Measurements from ENCODE around the gene RUNX2.

Gene RUNX2

GRCh38 chr6:45591890-45592289, 263.8 kb downstream of the RUNX2 start:
- Histone ChIP-seq H3K14ac (ENCODE audit: low read length) (no peak overlapping the region), H3K18ac (ENCODE audit: low read length) (no peak overlapping the region)
- 100% methylated on average over 1 of the region's 5 CpGs for WGBS (ENCODE audit: extremely low coverage, insufficient coverage, insufficient read length)

GRCh38 chr6:45592991-45593390, 264.9 kb downstream of the RUNX2 start:
- H2BK12ac ChIP-seq (ENCODE audit: low read length): no peak overlapping the region
- no peak overlapping the region for H4K8ac ChIP-seq (ENCODE audit: low read depth, low read length)
- no peak overlapping the region for H3K14ac ChIP-seq (ENCODE audit: low read length)
- peaks cover 2% of the 10 kb centered on the region for H3K79me1 ChIP-seq (ENCODE audit: low read length)
- no peaks in the 10 kb centered on the region for H3K79me2 ChIP-seq (ENCODE audit: control insufficient read depth, insufficient read depth, low read length, poor library complexity)
- no peak overlapping the region for H2AFZ ChIP-seq (ENCODE audit: insufficient read depth, low read length, poor library complexity)
- H4K12ac ChIP-seq (ENCODE audit: low read depth, low read length): no peak overlapping the region
- WGBS (ENCODE audit: extremely low coverage, insufficient coverage, insufficient read length): no CpG with 5 or more reads among the region's 2 CpGs
- H3K23ac ChIP-seq (ENCODE audit: low read length): no peak overlapping the region
- H3K36me3 ChIP-seq (ENCODE audit: control insufficient read depth in 1 of 2, insufficient read depth in 2 of 2, low read length in 2 of 2): no peaks in the 10 kb centered on the region
- no peaks in the 10 kb centered on the region for H3K27me3 ChIP-seq (ENCODE audit: insufficient read depth, low read length)
- no peaks in the 10 kb centered on the region for H3K9me3 ChIP-seq (ENCODE audit: insufficient read depth, low read depth, low read length)
- H2BK5ac ChIP-seq (ENCODE audit: low read depth, low read length, poor library complexity): no peak overlapping the region
- H3K27ac ChIP-seq (ENCODE audit: low read depth, low read length): no peak overlapping the region
- peaks cover 2 to 5% of the 10 kb centered on the region in 2 experiments for H3K4me1 ChIP-seq (ENCODE audit: control insufficient read depth in 1 of 2, insufficient read depth in 2 of 2, low read length in 2 of 2)
- no peak overlapping the region for H3K4me2 ChIP-seq (ENCODE audit: low read length)
- DNase-seq: no peak
- no peak overlapping the region for H3K9ac ChIP-seq (ENCODE audit: low read length)
- H3K18ac ChIP-seq (ENCODE audit: low read length): no peak overlapping the region
- no peak overlapping the region for H2AK5ac ChIP-seq (ENCODE audit: low read length)
- H2BK120ac ChIP-seq (ENCODE audit: insufficient read depth, low read length, poor library complexity): no peak overlapping the region
- H3K4ac ChIP-seq (ENCODE audit: low read depth, low read length): no peak overlapping the region
- H3K4me3 ChIP-seq (ENCODE audit: low read depth, low read length): no peak overlapping the region
- no peak overlapping the region for H4K91ac ChIP-seq (ENCODE audit: low read depth, low read length)

More at GRCh38 chr6:45591890-45592289, 263.8 kb downstream of the RUNX2 start:
- no peak overlapping the region for H2BK5ac ChIP-seq (ENCODE audit: low read depth, low read length, poor library complexity)
- no peaks in the 10 kb centered on the region for H3K79me2 ChIP-seq (ENCODE audit: control insufficient read depth, insufficient read depth, low read length, poor library complexity)
- no peak overlapping the region for H2AFZ ChIP-seq (ENCODE audit: insufficient read depth, low read length, poor library complexity)
- H3K9ac ChIP-seq (ENCODE audit: low read length): no peak overlapping the region
- H3K79me1 ChIP-seq (ENCODE audit: low read length): peaks cover 2% of the 10 kb centered on the region
- no peaks in the 10 kb centered on the region for H3K27me3 ChIP-seq (ENCODE audit: insufficient read depth, low read length)
- DNase-seq: no peak
- no peak overlapping the region for H2BK120ac ChIP-seq (ENCODE audit: insufficient read depth, low read length, poor library complexity)
- no peak overlapping the region for H3K4me2 ChIP-seq (ENCODE audit: low read length)
- H3K36me3 ChIP-seq (ENCODE audit: control insufficient read depth in 1 of 2, insufficient read depth in 2 of 2, low read length in 2 of 2): no peaks in the 10 kb centered on the region
- H3K4ac ChIP-seq (ENCODE audit: low read depth, low read length): no peak overlapping the region
- no peak overlapping the region for H3K23ac ChIP-seq (ENCODE audit: low read length)
- no peaks in the 10 kb centered on the region for H3K9me3 ChIP-seq (ENCODE audit: insufficient read depth, low read depth, low read length)
- no peak overlapping the region for H2BK12ac ChIP-seq (ENCODE audit: low read length)
- peaks cover 2 to 5% of the 10 kb centered on the region in 2 experiments for H3K4me1 ChIP-seq (ENCODE audit: control insufficient read depth in 1 of 2, insufficient read depth in 2 of 2, low read length in 2 of 2)
- no peak overlapping the region for H4K12ac ChIP-seq (ENCODE audit: low read depth, low read length)
- no peak overlapping the region for H3K4me3 ChIP-seq (ENCODE audit: low read depth, low read length)
- H2AK5ac ChIP-seq (ENCODE audit: low read length): no peak overlapping the region
- H3K27ac ChIP-seq (ENCODE audit: low read depth, low read length): no peak overlapping the region
- H4K8ac ChIP-seq (ENCODE audit: low read depth, low read length): no peak overlapping the region
- H4K91ac ChIP-seq (ENCODE audit: low read depth, low read length): no peak overlapping the region

GRCh38 chr6:45595010-45595851, 267.1 kb downstream of the RUNX2 start:
- Histone ChIP-seq H2BK5ac (ENCODE audit: low read depth, low read length, poor library complexity) (no peak overlapping the region), H4K91ac (ENCODE audit: low read depth, low read length) (no peak overlapping the region), H3K36me3 (ENCODE audit: control insufficient read depth in 1 of 2, insufficient read depth in 2 of 2, low read length in 2 of 2) (no peaks in the 10 kb centered on the region), H2BK120ac (ENCODE audit: insufficient read depth, low read length, poor library complexity) (no peak overlapping the region), H3K14ac (ENCODE audit: low read length) (no peak overlapping the region), H3K4me3 (ENCODE audit: low read depth, low read length) (no peak overlapping the region), H4K8ac (ENCODE audit: low read depth, low read length) (no peak overlapping the region), H4K12ac (ENCODE audit: low read depth, low read length) (no peak overlapping the region), H3K79me1 (ENCODE audit: low read length) (peaks cover 2% of the 10 kb centered on the region), H3K27ac (ENCODE audit: low read depth, low read length) (no peak overlapping the region), H3K23ac (ENCODE audit: low read length) (no peak overlapping the region), H2AK5ac (ENCODE audit: low read length) (no peak overlapping the region), H2AFZ (ENCODE audit: insufficient read depth, low read length, poor library complexity) (no peak overlapping the region), H3K9me3 (ENCODE audit: insufficient read depth, low read depth, low read length) (no peaks in the 10 kb centered on the region), H3K4me1 (ENCODE audit: control insufficient read depth in 1 of 2, insufficient read depth in 2 of 2, low read length in 2 of 2) (peaks cover 2 to 5% of the 10 kb centered on the region in 2 experiments), H3K4me2 (ENCODE audit: low read length) (no peak overlapping the region), H3K18ac (ENCODE audit: low read length) (no peak overlapping the region), H3K79me2 (ENCODE audit: control insufficient read depth, insufficient read depth, low read length, poor library complexity) (no peaks in the 10 kb centered on the region), H3K9ac (ENCODE audit: low read length) (no peak overlapping the region), H3K27me3 (ENCODE audit: insufficient read depth, low read length) (no peaks in the 10 kb centered on the region), H3K4ac (ENCODE audit: low read depth, low read length) (no peak overlapping the region), H2BK12ac (ENCODE audit: low read length) (no peak overlapping the region)
- no peak for DNase-seq
- WGBS (ENCODE audit: extremely low coverage, insufficient coverage, insufficient read length): no CpG with 5 or more reads among the region's 5 CpGs

GRCh38 chr6:45597424-45597823, 269.3 kb downstream of the RUNX2 start:
- no peak overlapping the region for H2BK5ac ChIP-seq (ENCODE audit: low read depth, low read length, poor library complexity)
- H3K4me2 ChIP-seq (ENCODE audit: low read length): no peak overlapping the region
- H3K4ac ChIP-seq (ENCODE audit: low read depth, low read length): no peak overlapping the region
- no peaks in the 10 kb centered on the region for H3K79me2 ChIP-seq (ENCODE audit: control insufficient read depth, insufficient read depth, low read length, poor library complexity)
- no peak overlapping the region for H3K14ac ChIP-seq (ENCODE audit: low read length)
- no peak overlapping the region for H3K18ac ChIP-seq (ENCODE audit: low read length)
- no peak overlapping the region for H4K91ac ChIP-seq (ENCODE audit: low read depth, low read length)
- no peak overlapping the region for H2AK5ac ChIP-seq (ENCODE audit: low read length)
- H3K4me1 ChIP-seq (ENCODE audit: control insufficient read depth in 1 of 2, insufficient read depth in 2 of 2, low read length in 2 of 2): no peaks in the 10 kb centered on the region
- H2BK12ac ChIP-seq (ENCODE audit: low read length): no peak overlapping the region
- no peaks in the 10 kb centered on the region for H3K79me1 ChIP-seq (ENCODE audit: low read length)
- no peak overlapping the region for H4K8ac ChIP-seq (ENCODE audit: low read depth, low read length)
- no peak overlapping the region for H3K23ac ChIP-seq (ENCODE audit: low read length)
- no peak overlapping the region for H3K27ac ChIP-seq (ENCODE audit: low read depth, low read length)
- no peaks in the 10 kb centered on the region for H3K27me3 ChIP-seq (ENCODE audit: insufficient read depth, low read length)
- no peak overlapping the region for H2AFZ ChIP-seq (ENCODE audit: insufficient read depth, low read length, poor library complexity)
- no peak overlapping the region for H2BK120ac ChIP-seq (ENCODE audit: insufficient read depth, low read length, poor library complexity)
- H4K12ac ChIP-seq (ENCODE audit: low read depth, low read length): no peak overlapping the region
- H3K9me3 ChIP-seq (ENCODE audit: insufficient read depth, low read depth, low read length): no peaks in the 10 kb centered on the region
- no peak for DNase-seq
- H3K36me3 ChIP-seq (ENCODE audit: control insufficient read depth in 1 of 2, insufficient read depth in 2 of 2, low read length in 2 of 2): no peaks in the 10 kb centered on the region
- WGBS (ENCODE audit: extremely low coverage, insufficient coverage, insufficient read length): no CpG with 5 or more reads among the region's 5 CpGs
- no peak overlapping the region for H3K4me3 ChIP-seq (ENCODE audit: low read depth, low read length)
- no peak overlapping the region for H3K9ac ChIP-seq (ENCODE audit: low read length)

Measured in trophoblast cell (in vitro differentiated cells and primary cell).